Measurements from ENCODE around the gene TRAF4. TPM values are rescaled to one million over a fixed set of nuclear protein-coding genes. Genes with fewer than 3 reads are reported as not detected.

TRAF4 gene
- total RNA-seq, 1 donor from 2014 or later: 53.2 TPM

- no peak overlapping the region for H3K4me3 ChIP-seq
- no peaks in the 10 kb centered on the region for H3K27me3 ChIP-seq
- peaks cover 16 to 39% of the 10 kb centered on the region in 2 donors for H3K36me3 ChIP-seq
- no peaks in the 10 kb centered on the region for H3K9me3 ChIP-seq
- no peaks in the 10 kb centered on the region for H3K4me1 ChIP-seq
- no peak for TF ChIP-seq CTCF (IDR thresholded peaks at IDR 0.05)
- intact Hi-C loops (cut with DNase I): loop anchor here (1.0 to 5.0 kb wide), 6 partner anchors 36 to 154 kb away; partner anchors contain the start of genes FAM222B, FLOT2, NEK8 and TLCD1
- no peak for DNase-seq (ENCODE audit: low spot score in 2 of 2)
- no peak overlapping the region for H3K27ac ChIP-seq
Observed at GRCh38 chr17:28763137-28763799, 19.5 kb downstream of the TRAF4 start.

GRCh38 chr17:28763804-28764266 lies 20.0 kb downstream of the TRAF4 start:
- TF ChIP-seq CTCF (IDR thresholded peaks at IDR 0.05): peak; percentile 70 to 88 (median 84)
- Histone ChIP-seq H3K36me3 (peaks cover 11 to 33% of the 10 kb centered on the region in 2 donors), H3K27me3 (no peaks in the 10 kb centered on the region), H3K9me3 (no peaks in the 10 kb centered on the region), H3K4me3 (no peak overlapping the region), H3K27ac (no peak overlapping the region), H3K4me1 (no peaks in the 10 kb centered on the region)
- intact Hi-C loops (cut with DNase I): loop anchor here (1.0 to 5.0 kb wide), 6 partner anchors 37 to 153 kb away; partner anchors contain the start of genes FAM222B, FLOT2, NEK8 and TLCD1
- peak in 1 of 2 donors; percentile 91 for DNase-seq (ENCODE audit: low spot score in 2 of 2)

GRCh38 chr17:28765038-28765437 lies 21.2 kb downstream of the TRAF4 start:
- Histone ChIP-seq H3K4me1 (no peaks in the 10 kb centered on the region), H3K27me3 (no peaks in the 10 kb centered on the region), H3K27ac (peak overlapping the region in 1 of 2 donors; percentile 10), H3K9me3 (no peaks in the 10 kb centered on the region), H3K36me3 (peaks cover 3 to 21% of the 10 kb centered on the region in 2 donors), H3K4me3 (no peak overlapping the region)
- DNase-seq (ENCODE audit: low spot score in 2 of 2): no peak
- intact Hi-C loops (cut with DNase I): no loop called here
- no peak for TF ChIP-seq CTCF (IDR thresholded peaks at IDR 0.05)

GRCh38 chr17:28773736-28774135 lies 29.9 kb downstream of the TRAF4 start:
- no peak for TF ChIP-seq CTCF (IDR thresholded peaks at IDR 0.05)
- peaks cover 0 to 7% of the 10 kb centered on the region in 2 donors for H3K36me3 ChIP-seq
- H3K27me3 ChIP-seq: no peaks in the 10 kb centered on the region
- H3K27ac ChIP-seq: no peak overlapping the region
- no peak overlapping the region for H3K4me3 ChIP-seq
- intact Hi-C loops (cut with DNase I): no loop called here
- no peak for DNase-seq (ENCODE audit: low spot score in 2 of 2)
- H3K9me3 ChIP-seq: no peaks in the 10 kb centered on the region
- H3K4me1 ChIP-seq: no peaks in the 10 kb centered on the region

- Histone ChIP-seq H3K36me3 (peaks cover 0 to 7% of the 10 kb centered on the region in 2 donors), H3K4me1 (no peaks in the 10 kb centered on the region), H3K27ac (no peak overlapping the region), H3K9me3 (no peaks in the 10 kb centered on the region), H3K4me3 (no peak overlapping the region), H3K27me3 (no peaks in the 10 kb centered on the region)
- intact Hi-C loops (cut with DNase I): no loop called here
- no peak for TF ChIP-seq CTCF (IDR thresholded peaks at IDR 0.05)
- DNase-seq (ENCODE audit: low spot score in 2 of 2): no peak
Observed at GRCh38 chr17:28774206-28774605, 30.4 kb downstream of the TRAF4 start.

Data from ascending aorta (tissue), 2 donors.